ENCODE results near the gene CELA3B.
"Not testable (repeated sequence)": the region's sequence is repeated elsewhere in the genome, so short reads cannot be mapped to it uniquely, and the experiment has no call there.

The CELA3B gene

GRCh38 chr1:22014575-22015206, 37.9 kb downstream of the CELA3B start:
- not testable (repeated sequence) for DNase-seq

- DNase-seq = peak; percentile 74
Measured at GRCh38 chr1:22018583-22019559, 42.0 kb downstream of the CELA3B start.

GRCh38 chr1:22021061-22021460, 44.2 kb downstream of the CELA3B start:
- DNase-seq = no peak

GRCh38 chr1:22024485-22025367, 47.9 kb downstream of the CELA3B start:
- DNase-seq = peak; percentile 88

GRCh38 chr1:22025368-22026155, 48.7 kb downstream of the CELA3B start:
- peak; percentile 93 for DNase-seq

GRCh38 chr1:22026924-22027289, 50.1 kb downstream of the CELA3B start:
- no peak for DNase-seq

- DNase-seq = no peak
Measured at GRCh38 chr1:22030057-22030456, 53.2 kb downstream of the CELA3B start.

GRCh38 chr1:22030473-22030872, 53.7 kb downstream of the CELA3B start:
- DNase-seq = no peak

- no peak for DNase-seq
Measured at GRCh38 chr1:22031214-22031962, 54.6 kb downstream of the CELA3B start.

- not testable (repeated sequence) for DNase-seq
Measured at GRCh38 chr1:22034834-22035233, 58.0 kb downstream of the CELA3B start.

- no peak for DNase-seq
Measured at GRCh38 chr1:22037520-22037919, 60.7 kb downstream of the CELA3B start.

GRCh38 chr1:22038036-22038435, 61.2 kb downstream of the CELA3B start:
- DNase-seq = no peak

All from central memory CD4-positive, alpha-beta T cell (primary cell).